DND-41 (cell line): ENCODE results near the gene HEXA.

ENCODE experiments used
- EZH2 ChIP-seq: IDR thresholded peaks from 3 replicates; pipeline ENCODE4 v1.6.1; 2012; ENCODE audit warnings: borderline replicate concordance, low read depth, mild to moderate bottlenecking, moderate library complexity, low read length, inconsistent platforms; ENCODE audit not compliant: severe bottlenecking
- TF ChIP-seq, protein P1 (sequence below): IDR thresholded peaks from 2 replicates; pipeline ENCODE4 v1.5.1; 2012; ENCODE audit warnings: borderline replicate concordance, low read length, moderate library complexity, mild to moderate bottlenecking; ENCODE audit not compliant: poor library complexity, severe bottlenecking; ENCODE audit errors: extremely low read depth

- TF ChIP-seq, protein P1, sequence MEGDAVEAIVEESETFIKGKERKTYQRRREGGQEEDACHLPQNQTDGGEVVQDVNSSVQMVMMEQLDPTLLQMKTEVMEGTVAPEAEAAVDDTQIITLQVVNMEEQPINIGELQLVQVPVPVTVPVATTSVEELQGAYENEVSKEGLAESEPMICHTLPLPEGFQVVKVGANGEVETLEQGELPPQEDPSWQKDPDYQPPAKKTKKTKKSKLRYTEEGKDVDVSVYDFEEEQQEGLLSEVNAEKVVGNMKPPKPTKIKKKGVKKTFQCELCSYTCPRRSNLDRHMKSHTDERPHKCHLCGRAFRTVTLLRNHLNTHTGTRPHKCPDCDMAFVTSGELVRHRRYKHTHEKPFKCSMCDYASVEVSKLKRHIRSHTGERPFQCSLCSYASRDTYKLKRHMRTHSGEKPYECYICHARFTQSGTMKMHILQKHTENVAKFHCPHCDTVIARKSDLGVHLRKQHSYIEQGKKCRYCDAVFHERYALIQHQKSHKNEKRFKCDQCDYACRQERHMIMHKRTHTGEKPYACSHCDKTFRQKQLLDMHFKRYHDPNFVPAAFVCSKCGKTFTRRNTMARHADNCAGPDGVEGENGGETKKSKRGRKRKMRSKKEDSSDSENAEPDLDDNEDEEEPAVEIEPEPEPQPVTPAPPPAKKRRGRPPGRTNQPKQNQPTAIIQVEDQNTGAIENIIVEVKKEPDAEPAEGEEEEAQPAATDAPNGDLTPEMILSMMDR, result no peak
- no peak for TF ChIP-seq EZH2
Observed at GRCh38 chr15:72368325-72368724, 7.5 kb downstream of the HEXA start.
